GM21576 (cell line): ENCODE measurements around the gene TMEM139.
"Not testable (repeated sequence)": the region's sequence is repeated elsewhere in the genome, so short reads cannot be mapped to it uniquely, and the experiment has no call there.

Experiments
- ATAC-seq: cut with Tn5 transposase; IDR thresholded peaks from one replicate; pipeline ENCODE4 v1.9.1; 2021; ENCODE audit warnings: mild to moderate bottlenecking, moderate library complexity; ENCODE audit not compliant: unreplicated experiment

Gene TMEM139

GRCh38 chr7:143287935-143288826, 3.4 kb downstream of the TMEM139 start, which contains the start of gene CASP2:
Gene CASP2, plus strand, starts transcription at chr7:143288351. Its CDS starts 105 bp downstream, at chr7:143288456.
- peak; percentile 85 for ATAC-seq

- ATAC-seq, result peak; percentile 1
Measured at GRCh38 chr7:143288836-143289235, 4.1 kb downstream of the TMEM139 start.

GRCh38 chr7:143289421-143289820, 4.7 kb downstream of the TMEM139 start:
- no peak for ATAC-seq

GRCh38 chr7:143289888-143290287, 5.1 kb downstream of the TMEM139 start:
- ATAC-seq, result not testable (repeated sequence)

GRCh38 chr7:143290293-143290692, 5.5 kb downstream of the TMEM139 start:
- no peak for ATAC-seq

- ATAC-seq, result no peak
Measured at GRCh38 chr7:143292876-143293275, 8.1 kb downstream of the TMEM139 start.

GRCh38 chr7:143295870-143296269, 11.1 kb downstream of the TMEM139 start:
- no peak for ATAC-seq

- no peak for ATAC-seq
Measured at GRCh38 chr7:143296686-143297085, 11.9 kb downstream of the TMEM139 start.

- no peak for ATAC-seq
Measured at GRCh38 chr7:143299346-143299745, 14.6 kb downstream of the TMEM139 start.

- ATAC-seq, result peak; percentile 76
Measured at GRCh38 chr7:143299840-143300239, 15.1 kb downstream of the TMEM139 start.

- no peak for ATAC-seq
Measured at GRCh38 chr7:143300959-143301935, 16.5 kb downstream of the TMEM139 start.

- no peak for ATAC-seq
Measured at GRCh38 chr7:143303733-143304132, 19.0 kb downstream of the TMEM139 start.

- ATAC-seq, result no peak
Measured at GRCh38 chr7:143304938-143305337, 20.2 kb downstream of the TMEM139 start.

- no peak for ATAC-seq
Measured at GRCh38 chr7:143305423-143306070, 20.8 kb downstream of the TMEM139 start.

- no peak for ATAC-seq
Measured at GRCh38 chr7:143308632-143309031, 23.9 kb downstream of the TMEM139 start.

GRCh38 chr7:143314127-143314526, 29.4 kb downstream of the TMEM139 start:
- no peak for ATAC-seq

GRCh38 chr7:143315776-143316175, 31.0 kb downstream of the TMEM139 start, which contains the start of gene CLCN1:
Gene CLCN1, plus strand, starts transcription at chr7:143316111. Its CDS starts 102 bp downstream, at chr7:143316213.
- no peak for ATAC-seq

GRCh38 chr7:143316492-143316891, 31.7 kb downstream of the TMEM139 start:
- ATAC-seq, result no peak

- no peak for ATAC-seq
Measured at GRCh38 chr7:143318661-143319060, 33.9 kb downstream of the TMEM139 start.

- no peak for ATAC-seq
Measured at GRCh38 chr7:143320620-143321019, 35.9 kb downstream of the TMEM139 start.

GRCh38 chr7:143321242-143321641, 36.5 kb downstream of the TMEM139 start:
- no peak for ATAC-seq
